HepG2 (cell line): Measurements from ENCODE around the gene CST3. TPM values are rescaled to one million over a fixed set of nuclear protein-coding genes. Genes with fewer than 3 reads are reported as not detected.

Experiments
- AGO2 ChIP-seq: fragments of 200-400 bp; formaldehyde crosslinking; optimal IDR thresholded peaks from 2 replicates; pipeline ENCODE3; 2017; ENCODE audit warnings: mild to moderate bottlenecking, low read depth, low read length, moderate library complexity
- DMAP1 ChIP-seq: IDR thresholded peaks from 2 replicates; pipeline ENCODE4 v1.6.1; 2016
- ETV5 ChIP-seq: IDR thresholded peaks from 2 replicates; pipeline ENCODE4 v1.6.1; 2018; ENCODE audit warnings: missing biosample characterization, missing genetic modification reagents, inconsistent platforms, borderline replicate concordance
- FOXP4 ChIP-seq: sonication (generic); formaldehyde crosslinking; IDR thresholded peaks from 2 replicates; pipeline ENCODE4 v1.4.0; 2020; ENCODE audit warnings: missing genetic modification reagents
- KLF9 ChIP-seq: IDR thresholded peaks from 2 replicates; pipeline ENCODE4 v1.6.1; 2016; ENCODE audit warnings: low read depth
- KMT2A ChIP-seq: sonication (generic); formaldehyde crosslinking; IDR thresholded peaks from 2 replicates; pipeline ENCODE4 v1.4.0; 2020; ENCODE audit warnings: missing genetic modification reagents
- MATR3 ChIP-seq: sonication (generic); formaldehyde crosslinking; IDR thresholded peaks from 2 replicates; pipeline ENCODE4 v1.4.0; 2020; ENCODE audit warnings: missing genetic modification reagents
- POLR2A ChIP-seq, 2 experiments: IDR thresholded peaks; 2 replicates each; pipeline ENCODE4 v1.6.1; 2011; ENCODE audit warnings: low read depth in 2 of 2, low read length in 2 of 2, mild to moderate bottlenecking in 1 of 2, moderate library complexity in 1 of 2; ENCODE audit not compliant: insufficient read depth in 1 of 2
- RNF2 ChIP-seq: fragments of 450-650 bp; conservative IDR thresholded peaks from 2 replicates; pipeline ENCODE4 v1.6.1; 2016; ENCODE audit warnings: low read depth
- SATB2 ChIP-seq: sonication (generic); formaldehyde crosslinking; IDR thresholded peaks from 2 replicates; pipeline ENCODE4 v1.5.0; 2020; ENCODE audit warnings: missing genetic modification reagents
- SMAD9 ChIP-seq: sonication (generic); formaldehyde crosslinking; IDR thresholded peaks from 2 replicates; pipeline ENCODE4 v1.5.1; 2020; ENCODE audit warnings: mild to moderate bottlenecking, missing genetic modification reagents
- SP5 ChIP-seq: IDR thresholded peaks from 2 replicates; pipeline ENCODE4 v1.6.1; 2016; ENCODE audit warnings: low read depth, borderline replicate concordance
- STAT5B ChIP-seq: sonication (generic); formaldehyde crosslinking; IDR thresholded peaks from 2 replicates; pipeline ENCODE4 v1.4.0; 2020; ENCODE audit warnings: missing genetic modification reagents
- TRIM22 ChIP-seq: fragments of 450-650 bp; IDR thresholded peaks from 2 replicates; pipeline ENCODE4 v1.6.1; 2017
- ZFP36 ChIP-seq: fragments of 150-350 bp; IDR thresholded peaks from 2 replicates; pipeline ENCODE4 v1.6.1; 2018; ENCODE audit warnings: borderline replicate concordance, low read length, low read depth; ENCODE audit not compliant: partially characterized antibody
- ZFP37 ChIP-seq: sonication (generic); formaldehyde crosslinking; IDR thresholded peaks from 2 replicates; pipeline ENCODE4 v1.4.0; 2020; ENCODE audit warnings: missing genetic modification reagents, borderline replicate concordance
- ZMYM4 ChIP-seq: sonication (generic); formaldehyde crosslinking; IDR thresholded peaks from 2 replicates; pipeline ENCODE4 v1.8.1; 2023; ENCODE audit warnings: mild to moderate bottlenecking, missing genetic modification reagents
- ZNF205 ChIP-seq: IDR thresholded peaks from 2 replicates; pipeline ENCODE4 v1.6.1; 2018; ENCODE audit warnings: missing biosample characterization, missing genetic modification reagents
- ZNF710 ChIP-seq: sonication (generic); formaldehyde crosslinking; IDR thresholded peaks from 2 replicates; pipeline ENCODE4 v1.5.0; 2020; ENCODE audit warnings: mild to moderate bottlenecking, missing genetic modification reagents, borderline replicate concordance
- polyA plus RNA-seq, 8 experiments: library from polyadenylated mRNA; depleted of rRNA in 3 of 8; stranded (reverse) in 7 of 8; unstranded in 1 of 8; fragments of >200 nt; fragmentation: Illumina TruSeq in 4 of 8; extraction: Trizol in 4 of 8; gene quantifications; 2 replicates each; pipeline versions ENCODE4 v1.2.1 to v1.2.3, GENCODE V29; 2011 to 2016; ENCODE audit warnings: low read depth in 4 of 8, missing spikeins in 1 of 8, mixed read lengths in 1 of 8; ENCODE audit not compliant: insufficient read depth in 1 of 8
- total RNA-seq, 5 experiments: library from RNA; depleted of rRNA; stranded (reverse); fragments of >200 nt; fragmentation: Illumina TruSeq; extraction: Trizol; gene quantifications; 2 replicates each; pipeline ENCODE4 v1.2.3, GENCODE V29; 2016; ENCODE audit warnings: low read depth in 1 of 5
- TF ChIP-seq, protein P1 (sequence below): sonication (generic); formaldehyde crosslinking; IDR thresholded peaks from 2 replicates; pipeline ENCODE4 v1.5.1; 2020; ENCODE audit warnings: mild to moderate bottlenecking, missing genetic modification reagents

CST3 gene
- total and polyA plus RNA-seq, 2 of the 13 experiments (the other 11 are each of a cell fraction or from before 2014, with no cell fraction given) = 690 to 1,005 TPM

DNA sequence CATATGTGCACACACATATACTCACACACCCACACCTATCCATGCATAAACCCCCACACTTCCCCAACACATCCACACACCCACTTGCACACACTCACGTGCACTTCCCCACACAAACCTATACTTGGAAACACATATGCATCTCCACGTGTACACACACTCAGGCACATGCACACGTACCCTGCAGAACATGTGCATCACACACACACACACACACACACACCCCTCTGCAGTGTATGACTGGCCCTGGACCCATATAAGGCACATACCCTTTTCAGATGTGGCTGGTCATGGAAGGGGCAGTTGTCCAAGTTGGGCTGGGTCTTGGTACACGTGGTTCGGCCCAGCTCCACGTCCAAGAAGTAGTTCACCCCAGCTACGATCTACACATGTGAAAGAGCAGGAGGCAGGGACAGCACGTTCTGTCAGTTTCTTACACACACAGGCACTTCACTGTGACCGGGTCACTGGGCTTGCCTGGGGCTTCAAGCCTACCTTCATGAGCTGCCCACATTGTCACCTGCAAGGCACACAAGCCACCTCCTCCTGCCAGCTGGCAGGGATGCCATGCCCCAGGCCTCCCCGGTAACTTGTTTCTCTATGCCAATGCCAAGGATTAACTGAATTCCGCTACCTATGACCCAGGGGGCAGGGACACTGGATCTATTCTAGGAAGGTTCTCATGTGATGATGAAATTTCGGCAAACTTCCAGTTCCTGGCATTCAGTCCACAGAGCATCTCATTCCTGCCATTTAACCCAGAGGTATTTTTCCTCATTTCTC, 2.6 kb downstream of the CST3 start (continued):
- TF ChIP-seq AGO2 (peak; percentile 87), ZNF710 (CRISPR knock-in tag) (no peak), MATR3 (CRISPR knock-in tag) (no peak), ETV5 (CRISPR knock-in tag) (no peak), FOXP4 (CRISPR knock-in tag) (no peak), SATB2 (CRISPR knock-in tag) (no peak), TRIM22 (no peak), KLF9 (CRISPR knock-in tag) (no peak), ZMYM4 (CRISPR knock-in tag) (no peak), SMAD9 (CRISPR knock-in tag) (no peak), STAT5B (CRISPR knock-in tag) (no peak), DMAP1 (CRISPR knock-in tag) (no peak), KMT2A (CRISPR knock-in tag) (no peak), POLR2A (IDR thresholded peaks at IDR 0.05; ENCODE audit: insufficient read depth in 1 of 2, low read depth in 2 of 2, low read length in 2 of 2) (peak in 1 of 2 experiments; percentile 49; a peak in 2 of 4 replicates), RNF2 (no peak), ZNF205 (CRISPR knock-in tag) (no peak), ZFP36 (no peak), ZFP37 (no peak), SP5 (no peak)
- TF ChIP-seq, protein P1, sequence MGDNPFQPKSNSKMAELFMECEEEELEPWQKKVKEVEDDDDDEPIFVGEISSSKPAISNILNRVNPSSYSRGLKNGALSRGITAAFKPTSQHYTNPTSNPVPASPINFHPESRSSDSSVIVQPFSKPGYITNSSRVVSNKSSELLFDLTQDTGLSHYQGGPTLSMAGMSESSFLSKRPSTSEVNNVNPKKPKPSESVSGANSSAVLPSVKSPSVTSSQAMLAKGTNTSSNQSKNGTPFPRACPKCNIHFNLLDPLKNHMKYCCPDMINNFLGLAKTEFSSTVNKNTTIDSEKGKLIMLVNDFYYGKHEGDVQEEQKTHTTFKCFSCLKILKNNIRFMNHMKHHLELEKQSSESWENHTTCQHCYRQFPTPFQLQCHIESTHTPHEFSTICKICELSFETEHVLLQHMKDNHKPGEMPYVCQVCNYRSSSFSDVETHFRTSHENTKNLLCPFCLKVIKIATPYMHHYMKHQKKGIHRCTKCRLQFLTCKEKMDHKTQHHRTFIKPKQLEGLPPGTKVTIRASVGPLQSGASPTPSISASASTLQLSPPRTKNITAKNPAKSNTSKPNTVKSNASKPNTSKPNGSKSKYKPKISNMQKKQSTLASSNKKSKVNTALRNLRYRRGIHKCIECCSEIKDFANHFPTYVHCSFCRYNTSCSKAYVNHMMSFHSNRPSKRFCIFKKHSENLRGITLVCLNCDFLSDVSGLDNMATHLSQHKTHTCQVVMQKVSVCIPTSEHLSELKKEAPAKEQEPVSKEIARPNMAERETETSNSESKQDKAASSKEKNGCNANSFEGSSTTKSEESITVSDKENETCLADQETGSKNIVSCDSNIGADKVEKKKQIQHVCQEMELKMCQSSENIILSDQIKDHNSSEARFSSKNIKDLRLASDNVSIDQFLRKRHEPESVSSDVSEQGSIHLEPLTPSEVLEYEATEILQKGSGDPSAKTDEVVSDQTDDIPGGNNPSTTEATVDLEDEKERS (CRISPR knock-in tag) = no peak
